T-helper 1 cell treated with Interleukin-12 subunit alpha and Interleukin-12 subunit beta and Interleukin-4 antibody, amounts not matched to agents 30 μg/mL and 1 μg/mL, for 36 hours (primary cell): ENCODE measurements around the gene CSTPP1.

Experiments
- H3K27ac Mint-ChIP-seq: one replicate; pipeline ENCODE4 v1.8.0; 2021; ENCODE audit warnings: mild to moderate bottlenecking, mixed read lengths
- H3K27me3 Mint-ChIP-seq: one replicate; pipeline ENCODE4 v1.8.0; 2021; ENCODE audit warnings: low read depth, mixed read lengths
- H3K36me3 Mint-ChIP-seq: one replicate; pipeline ENCODE4 v1.8.0; 2021; ENCODE audit warnings: low read depth, mixed read lengths
- H3K4me1 Mint-ChIP-seq: one replicate; pipeline ENCODE4 v1.8.0; 2021; ENCODE audit warnings: low read depth, mixed read lengths
- H3K4me3 Mint-ChIP-seq: one replicate; pipeline ENCODE4 v1.8.0; 2021; ENCODE audit warnings: mild to moderate bottlenecking, moderate library complexity, mixed read lengths
- H3K9me3 Mint-ChIP-seq: one replicate; pipeline ENCODE4 v1.8.0; 2021; ENCODE audit warnings: mixed read lengths

Gene CSTPP1

GRCh38 chr11:47005441-47005840, 68.9 kb downstream of the CSTPP1 start:
- H3K4me3 Mint-ChIP-seq = no peak overlapping the region
- no peaks in the 10 kb centered on the region for H3K27me3 Mint-ChIP-seq

DNA sequence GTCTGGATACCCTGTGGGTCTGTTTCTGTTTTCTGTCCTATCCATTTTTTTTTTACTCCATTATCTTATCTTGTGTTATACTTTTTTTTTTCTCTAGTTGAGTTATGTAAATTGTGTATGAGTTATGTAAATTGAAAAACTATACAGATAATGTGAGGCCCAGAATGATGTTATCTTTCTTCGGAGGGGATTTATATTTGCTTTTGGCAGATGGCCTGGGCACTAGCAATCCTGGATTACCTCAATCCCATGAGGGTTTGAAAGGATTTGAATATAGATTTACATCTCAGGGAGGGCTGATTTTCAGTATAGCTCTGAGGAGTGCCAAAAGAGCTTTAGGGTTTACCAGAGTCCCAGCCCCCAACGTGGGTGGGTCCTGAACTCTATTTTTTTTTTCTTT, 71.0 kb downstream of the CSTPP1 start:
- peaks cover 12% of the 10 kb centered on the region for H3K4me1 Mint-ChIP-seq
- H3K27me3 Mint-ChIP-seq = no peaks in the 10 kb centered on the region
- H3K9me3 Mint-ChIP-seq = no peaks in the 10 kb centered on the region
- no peaks in the 10 kb centered on the region for H3K36me3 Mint-ChIP-seq
- no peak overlapping the region for H3K4me3 Mint-ChIP-seq
- H3K27ac Mint-ChIP-seq = no peak overlapping the region

More at GRCh38 chr11:47005441-47005840, 68.9 kb downstream of the CSTPP1 start:
- H3K9me3 Mint-ChIP-seq = no peaks in the 10 kb centered on the region
- no peaks in the 10 kb centered on the region for H3K36me3 Mint-ChIP-seq
- no peak overlapping the region for H3K27ac Mint-ChIP-seq
- peaks cover 12% of the 10 kb centered on the region for H3K4me1 Mint-ChIP-seq

GRCh38 chr11:47010179-47010578, 73.6 kb downstream of the CSTPP1 start:
- Mint-ChIP-seq H3K27ac (no peak overlapping the region), H3K4me1 (no peaks in the 10 kb centered on the region), H3K27me3 (no peaks in the 10 kb centered on the region), H3K36me3 (no peaks in the 10 kb centered on the region), H3K9me3 (no peaks in the 10 kb centered on the region), H3K4me3 (no peak overlapping the region)

GRCh38 chr11:47014097-47014496, 77.5 kb downstream of the CSTPP1 start:
- H3K27me3 Mint-ChIP-seq = no peaks in the 10 kb centered on the region
- no peak overlapping the region for H3K27ac Mint-ChIP-seq
- H3K36me3 Mint-ChIP-seq = no peaks in the 10 kb centered on the region
- H3K9me3 Mint-ChIP-seq = no peaks in the 10 kb centered on the region
- H3K4me1 Mint-ChIP-seq = no peaks in the 10 kb centered on the region
- H3K4me3 Mint-ChIP-seq = no peak overlapping the region

DNA sequence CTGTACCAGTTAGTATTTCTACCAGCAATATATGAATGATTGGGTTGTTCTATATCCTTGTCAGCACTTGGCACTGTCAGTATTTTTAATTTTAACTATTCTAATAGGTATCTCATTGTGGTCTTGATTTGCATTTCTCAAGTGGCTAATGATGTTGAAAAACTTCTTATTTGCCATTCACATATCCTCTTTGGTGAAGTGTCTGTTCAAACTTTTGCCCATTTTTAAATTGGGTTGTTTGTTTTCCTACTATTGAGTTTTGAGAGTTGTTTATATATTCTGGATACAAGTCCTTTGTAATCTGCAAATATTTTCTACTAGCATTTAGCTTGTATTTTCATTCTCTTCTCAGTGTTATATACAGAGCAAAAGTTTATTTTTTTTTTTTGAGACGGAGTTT, 82.1 kb downstream of the CSTPP1 start:
- Mint-ChIP-seq H3K4me1 (peaks cover 3% of the 10 kb centered on the region), H3K9me3 (no peaks in the 10 kb centered on the region), H3K36me3 (no peaks in the 10 kb centered on the region)

DNA sequence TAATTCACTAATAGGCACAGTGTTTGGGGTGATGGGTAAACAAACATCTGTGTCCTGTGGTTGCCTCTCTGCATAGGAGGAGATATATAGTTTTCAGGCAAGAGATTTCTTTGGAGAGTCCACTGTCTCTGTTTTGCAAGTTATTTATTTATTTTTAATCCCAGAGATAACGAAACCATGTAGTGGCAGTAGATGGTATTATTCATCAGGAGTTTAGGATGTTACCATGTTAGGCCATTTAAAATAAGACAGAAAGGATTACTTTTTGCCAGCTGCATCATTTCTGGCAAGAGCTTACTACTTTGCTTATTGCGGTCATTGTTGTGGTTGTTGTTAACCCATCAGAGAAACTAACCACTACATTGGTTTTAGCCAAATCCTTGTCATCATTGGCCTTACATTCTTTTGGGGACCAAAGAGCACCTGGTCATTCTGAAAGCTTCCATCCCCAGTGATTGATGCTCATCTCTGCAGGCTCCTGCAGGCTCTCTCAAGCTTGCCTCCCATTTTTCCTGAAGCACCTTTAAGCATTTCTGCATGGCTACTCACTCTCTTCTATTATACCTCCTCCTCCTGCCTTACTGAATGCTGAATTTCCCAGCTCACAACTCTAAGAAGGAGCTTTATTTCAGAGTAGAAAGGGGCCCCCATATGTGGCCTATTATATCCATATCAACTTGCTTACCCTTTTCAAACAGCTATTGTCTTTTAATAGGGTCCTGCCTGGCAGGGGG, 84.4 kb downstream of the CSTPP1 start:
- H3K4me3 Mint-ChIP-seq = no peak overlapping the region
- H3K27ac Mint-ChIP-seq = no peak overlapping the region
- no peaks in the 10 kb centered on the region for H3K9me3 Mint-ChIP-seq
- H3K4me1 Mint-ChIP-seq = peaks cover 3% of the 10 kb centered on the region
- H3K36me3 Mint-ChIP-seq = no peaks in the 10 kb centered on the region
- no peaks in the 10 kb centered on the region for H3K27me3 Mint-ChIP-seq

More for the DNA sequence above, 82.1 kb downstream of the CSTPP1 start:
- H3K27ac Mint-ChIP-seq = no peak overlapping the region
- H3K27me3 Mint-ChIP-seq = no peaks in the 10 kb centered on the region
- H3K4me3 Mint-ChIP-seq = no peak overlapping the region

GRCh38 chr11:47021527-47021818, 84.9 kb downstream of the CSTPP1 start:
- Mint-ChIP-seq H3K4me3 (no peak overlapping the region), H3K9me3 (no peaks in the 10 kb centered on the region), H3K4me1 (peaks cover 3% of the 10 kb centered on the region), H3K27me3 (no peaks in the 10 kb centered on the region), H3K36me3 (no peaks in the 10 kb centered on the region), H3K27ac (no peak overlapping the region)

DNA sequence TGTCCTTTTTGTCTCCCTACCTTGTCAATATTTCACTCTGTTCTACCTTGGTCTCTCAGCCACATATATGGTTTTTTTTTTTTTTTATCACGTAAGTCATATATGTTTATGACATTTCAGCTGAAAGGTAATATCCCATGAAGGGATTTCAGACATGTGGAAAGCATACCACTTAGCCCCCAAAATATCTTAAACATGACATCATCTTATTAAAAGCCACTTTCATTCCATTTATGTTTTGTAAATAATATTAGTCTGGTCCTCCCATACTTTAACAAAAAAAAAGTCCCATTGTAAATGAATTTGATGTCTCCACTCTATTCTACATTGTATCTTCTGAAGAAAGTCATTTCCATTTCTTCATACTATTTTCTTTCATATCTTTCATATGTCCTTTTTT, 85.4 kb downstream of the CSTPP1 start:
- H3K4me1 Mint-ChIP-seq = peaks cover 3% of the 10 kb centered on the region
- no peak overlapping the region for H3K4me3 Mint-ChIP-seq
- no peaks in the 10 kb centered on the region for H3K27me3 Mint-ChIP-seq
- no peaks in the 10 kb centered on the region for H3K9me3 Mint-ChIP-seq
- no peaks in the 10 kb centered on the region for H3K36me3 Mint-ChIP-seq
- no peak overlapping the region for H3K27ac Mint-ChIP-seq

DNA sequence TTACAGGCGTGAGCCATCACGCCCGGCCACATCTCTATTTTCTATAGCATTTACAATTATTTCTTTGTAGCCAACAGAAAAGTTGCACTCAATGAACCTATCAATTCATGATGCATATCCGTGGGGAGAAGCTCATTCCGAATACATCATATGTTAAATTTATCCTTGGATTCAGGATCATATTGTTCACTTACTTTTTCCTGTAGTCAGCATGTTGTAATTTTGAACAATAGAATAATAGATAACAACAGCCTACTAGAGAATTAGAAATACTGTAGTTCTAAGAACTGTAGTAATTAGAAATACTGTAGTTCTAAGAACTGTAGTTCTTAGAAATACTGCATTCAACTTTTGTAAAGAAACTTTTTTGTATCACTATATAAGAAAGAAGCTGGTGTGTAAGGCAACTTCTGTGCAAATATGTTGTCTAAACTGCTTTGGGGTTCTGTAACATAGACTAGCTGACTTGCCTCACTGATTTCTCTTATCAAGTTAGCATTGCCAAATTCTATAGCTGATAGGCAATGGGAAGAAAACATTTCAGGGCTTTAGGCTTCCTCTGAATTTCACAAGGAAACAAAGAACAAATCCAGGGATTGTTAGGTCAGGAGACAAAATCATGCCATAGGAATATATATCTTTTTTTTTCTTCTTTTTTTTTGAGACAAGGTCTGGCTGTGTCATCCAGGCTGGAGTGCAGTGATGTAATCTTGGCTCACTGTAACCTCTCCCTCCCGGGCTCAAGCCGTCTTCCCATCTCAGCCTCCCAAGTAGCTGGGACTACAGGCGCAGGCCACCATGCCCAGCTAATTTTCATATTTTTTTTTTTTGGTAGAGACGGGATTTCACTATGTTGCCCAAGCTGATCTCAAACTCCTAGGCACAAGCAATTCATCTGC, 91.9 kb downstream of the CSTPP1 start:
- no peak overlapping the region for H3K4me3 Mint-ChIP-seq
- no peaks in the 10 kb centered on the region for H3K9me3 Mint-ChIP-seq
- no peaks in the 10 kb centered on the region for H3K36me3 Mint-ChIP-seq
- H3K27me3 Mint-ChIP-seq = no peaks in the 10 kb centered on the region
- no peak overlapping the region for H3K27ac Mint-ChIP-seq
- no peaks in the 10 kb centered on the region for H3K4me1 Mint-ChIP-seq

GRCh38 chr11:47033439-47033838, 96.9 kb downstream of the CSTPP1 start:
- Mint-ChIP-seq H3K27me3 (no peaks in the 10 kb centered on the region), H3K9me3 (no peaks in the 10 kb centered on the region), H3K4me3 (no peak overlapping the region), H3K4me1 (no peaks in the 10 kb centered on the region), H3K27ac (no peak overlapping the region), H3K36me3 (no peaks in the 10 kb centered on the region)

DNA sequence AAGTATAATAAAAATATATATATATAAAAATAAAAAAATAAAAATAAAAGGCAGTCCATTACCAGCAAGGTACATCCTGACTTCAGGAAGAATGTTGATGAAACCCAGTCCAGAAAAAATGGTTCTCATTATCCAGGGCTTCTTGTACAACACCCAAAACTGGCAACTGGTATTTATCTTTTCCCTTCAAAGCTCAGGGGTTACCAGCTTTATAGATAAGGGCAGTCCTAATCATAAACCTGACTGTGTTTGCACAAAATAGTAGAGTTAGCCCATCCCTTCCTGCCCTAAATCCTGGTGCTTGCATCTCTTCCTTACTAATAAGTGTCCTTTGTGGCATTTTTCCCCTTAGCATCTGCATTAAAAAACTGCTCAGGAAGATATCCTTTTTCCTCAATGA, 97.5 kb downstream of the CSTPP1 start:
- no peak overlapping the region for H3K4me3 Mint-ChIP-seq
- H3K36me3 Mint-ChIP-seq = no peaks in the 10 kb centered on the region
- H3K4me1 Mint-ChIP-seq = no peaks in the 10 kb centered on the region
- H3K9me3 Mint-ChIP-seq = no peaks in the 10 kb centered on the region
- no peak overlapping the region for H3K27ac Mint-ChIP-seq
- H3K27me3 Mint-ChIP-seq = no peaks in the 10 kb centered on the region

DNA sequence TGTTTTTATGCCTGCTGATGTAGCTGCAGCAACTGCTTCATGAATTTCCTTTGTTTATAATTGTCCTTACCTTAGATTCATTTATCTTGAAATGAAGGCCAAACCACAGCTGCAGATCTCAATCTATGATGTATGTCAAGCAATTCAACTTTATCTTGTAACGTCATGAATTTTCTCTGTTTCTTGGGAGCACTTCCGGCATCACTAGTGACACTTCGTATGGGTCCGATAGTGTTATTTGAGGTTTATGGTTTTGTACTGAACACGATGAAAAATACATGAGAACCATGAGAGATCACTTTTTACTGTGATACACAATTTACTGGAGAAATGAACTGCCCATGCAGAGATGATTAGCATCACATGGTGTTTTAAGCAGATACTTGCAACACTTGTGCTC, 98.5 kb downstream of the CSTPP1 start:
- Mint-ChIP-seq H3K4me1 (no peaks in the 10 kb centered on the region), H3K4me3 (no peak overlapping the region), H3K27me3 (no peaks in the 10 kb centered on the region), H3K36me3 (no peaks in the 10 kb centered on the region), H3K9me3 (no peaks in the 10 kb centered on the region), H3K27ac (no peak overlapping the region)

GRCh38 chr11:47044119-47044518, 107.6 kb downstream of the CSTPP1 start:
- Mint-ChIP-seq H3K9me3 (no peaks in the 10 kb centered on the region), H3K27me3 (no peaks in the 10 kb centered on the region), H3K4me1 (no peaks in the 10 kb centered on the region), H3K27ac (no peak overlapping the region), H3K4me3 (no peak overlapping the region), H3K36me3 (no peaks in the 10 kb centered on the region)

- Mint-ChIP-seq H3K4me3 (no peak overlapping the region), H3K27ac (no peak overlapping the region), H3K36me3 (peaks cover 2% of the 10 kb centered on the region), H3K4me1 (no peaks in the 10 kb centered on the region), H3K9me3 (no peaks in the 10 kb centered on the region), H3K27me3 (no peaks in the 10 kb centered on the region)
Measured at GRCh38 chr11:47047972-47048371, 111.4 kb downstream of the CSTPP1 start.

GRCh38 chr11:47050284-47050683, 113.7 kb downstream of the CSTPP1 start:
- Mint-ChIP-seq H3K27ac (no peak overlapping the region), H3K36me3 (peaks cover 3% of the 10 kb centered on the region), H3K4me1 (no peaks in the 10 kb centered on the region), H3K9me3 (no peaks in the 10 kb centered on the region), H3K27me3 (no peaks in the 10 kb centered on the region), H3K4me3 (no peak overlapping the region)
